Fibroblast of mammary gland (primary cell): ENCODE results near the gene RAPGEF3.

ENCODE experiments used
- DNase-seq: peaks from one replicate; pipeline ENCODE4 v3.0.0-alpha.2; 2010; ENCODE audit warnings: low read depth
- H3K4me3 ChIP-seq: 2 replicates; pipeline ENCODE4 v1.5.1; 2011; ENCODE audit warnings: low read depth, mild to moderate bottlenecking, low read length, moderate library complexity; ENCODE audit not compliant: control insufficient read depth
- TF ChIP-seq, protein P1 (sequence below): conservative IDR thresholded peaks from 2 replicates; pipeline ENCODE4 v1.5.1; 2011; ENCODE audit warnings: low read depth, low read length, inconsistent platforms; ENCODE audit not compliant: control insufficient read depth, insufficient read depth

The RAPGEF3 gene

DNA sequence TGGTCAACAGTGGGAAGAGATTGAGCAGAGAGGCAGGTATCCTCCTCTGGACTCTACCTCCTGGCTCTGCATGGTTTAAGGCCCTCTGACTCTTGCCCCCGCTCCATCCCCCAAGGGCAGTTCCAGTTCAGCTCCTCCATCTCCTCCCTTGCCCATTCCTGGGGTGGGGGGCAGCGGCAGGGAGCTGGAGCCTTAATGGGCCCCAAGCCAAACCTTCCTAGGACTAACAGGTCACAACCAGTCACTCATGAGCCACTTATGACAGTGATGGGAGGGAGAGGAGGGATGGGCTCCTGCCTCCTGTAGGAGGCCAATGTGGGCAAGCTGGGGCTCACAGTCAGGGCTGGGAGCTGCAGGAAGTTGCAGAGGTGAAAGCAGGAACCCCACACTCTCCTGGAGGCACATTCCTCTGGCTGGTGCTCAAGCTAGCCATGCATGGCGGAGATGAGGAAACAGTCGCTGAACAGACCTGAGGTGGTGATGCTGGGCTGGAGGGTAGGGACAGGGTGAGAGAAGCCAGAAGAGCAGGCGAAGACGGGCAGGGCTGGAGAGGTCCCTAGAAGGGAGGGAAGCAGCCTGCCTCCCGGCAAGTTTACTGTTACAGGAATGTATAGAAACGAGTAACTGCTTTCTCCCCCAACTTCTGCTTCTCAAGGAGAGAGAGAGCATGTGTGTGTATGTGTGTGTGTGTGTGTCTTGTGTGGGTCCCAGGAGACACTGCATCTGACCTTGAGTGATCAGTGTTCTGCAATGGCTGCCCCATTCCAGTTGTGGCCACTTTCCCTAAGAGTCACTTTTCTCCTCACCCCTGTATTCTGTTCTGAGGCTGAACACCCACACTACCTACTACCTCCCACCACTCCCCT, 5.0 kb upstream of the RAPGEF3 start:
- no peak overlapping the region for H3K4me3 ChIP-seq
- DNase-seq: no peak
- TF ChIP-seq, protein P1, sequence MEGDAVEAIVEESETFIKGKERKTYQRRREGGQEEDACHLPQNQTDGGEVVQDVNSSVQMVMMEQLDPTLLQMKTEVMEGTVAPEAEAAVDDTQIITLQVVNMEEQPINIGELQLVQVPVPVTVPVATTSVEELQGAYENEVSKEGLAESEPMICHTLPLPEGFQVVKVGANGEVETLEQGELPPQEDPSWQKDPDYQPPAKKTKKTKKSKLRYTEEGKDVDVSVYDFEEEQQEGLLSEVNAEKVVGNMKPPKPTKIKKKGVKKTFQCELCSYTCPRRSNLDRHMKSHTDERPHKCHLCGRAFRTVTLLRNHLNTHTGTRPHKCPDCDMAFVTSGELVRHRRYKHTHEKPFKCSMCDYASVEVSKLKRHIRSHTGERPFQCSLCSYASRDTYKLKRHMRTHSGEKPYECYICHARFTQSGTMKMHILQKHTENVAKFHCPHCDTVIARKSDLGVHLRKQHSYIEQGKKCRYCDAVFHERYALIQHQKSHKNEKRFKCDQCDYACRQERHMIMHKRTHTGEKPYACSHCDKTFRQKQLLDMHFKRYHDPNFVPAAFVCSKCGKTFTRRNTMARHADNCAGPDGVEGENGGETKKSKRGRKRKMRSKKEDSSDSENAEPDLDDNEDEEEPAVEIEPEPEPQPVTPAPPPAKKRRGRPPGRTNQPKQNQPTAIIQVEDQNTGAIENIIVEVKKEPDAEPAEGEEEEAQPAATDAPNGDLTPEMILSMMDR: no peak

DNA sequence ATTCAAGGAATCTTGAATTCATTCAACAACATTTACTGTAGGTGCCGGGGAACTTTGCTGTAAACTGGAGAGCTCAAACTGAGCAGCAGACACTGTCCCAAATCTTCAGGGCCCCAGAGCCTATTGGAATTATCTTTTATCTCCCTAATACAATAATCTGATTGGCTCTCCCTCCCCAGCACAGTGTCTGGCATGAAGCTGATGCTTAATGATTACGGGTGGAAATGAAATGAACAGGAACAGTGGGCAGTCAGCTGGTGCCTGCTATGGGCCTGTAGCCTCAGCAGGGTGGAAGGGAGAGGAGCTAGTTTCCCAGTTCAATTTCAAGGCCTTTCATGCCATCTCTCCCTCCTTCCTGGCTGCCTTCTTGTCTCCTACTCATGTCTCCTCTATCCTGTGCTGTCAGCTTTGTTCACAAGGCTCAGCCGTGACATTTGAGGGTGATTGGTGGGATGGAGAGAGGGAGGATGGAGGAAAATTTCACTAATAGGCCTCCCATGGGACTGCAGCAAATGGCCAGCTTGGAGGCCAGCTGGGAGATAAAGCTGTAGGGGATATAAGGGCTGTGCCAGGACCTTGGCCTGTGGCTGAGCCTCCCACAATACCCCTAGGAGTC, 4.3 kb upstream of the RAPGEF3 start:
- TF ChIP-seq, protein P1: no peak
- no peak overlapping the region for H3K4me3 ChIP-seq
- no peak for DNase-seq

DNA sequence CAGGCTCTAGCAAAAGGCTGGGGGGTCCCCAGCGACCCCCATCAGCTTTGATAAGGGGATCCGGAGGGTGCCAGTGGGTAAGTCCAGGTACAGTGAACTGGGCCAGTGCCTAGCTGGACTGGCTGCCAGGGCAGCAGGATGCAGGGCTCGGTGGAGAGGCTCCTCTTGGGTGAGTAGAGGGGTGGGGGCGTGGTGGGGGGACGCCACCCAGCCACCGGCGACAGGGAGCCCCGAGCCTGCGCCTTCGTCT, 171 bp downstream of the RAPGEF3 start:
- TF ChIP-seq, protein P1: no peak
- H3K4me3 ChIP-seq: peak overlapping the region; percentile 62
- no peak for DNase-seq

DNA sequence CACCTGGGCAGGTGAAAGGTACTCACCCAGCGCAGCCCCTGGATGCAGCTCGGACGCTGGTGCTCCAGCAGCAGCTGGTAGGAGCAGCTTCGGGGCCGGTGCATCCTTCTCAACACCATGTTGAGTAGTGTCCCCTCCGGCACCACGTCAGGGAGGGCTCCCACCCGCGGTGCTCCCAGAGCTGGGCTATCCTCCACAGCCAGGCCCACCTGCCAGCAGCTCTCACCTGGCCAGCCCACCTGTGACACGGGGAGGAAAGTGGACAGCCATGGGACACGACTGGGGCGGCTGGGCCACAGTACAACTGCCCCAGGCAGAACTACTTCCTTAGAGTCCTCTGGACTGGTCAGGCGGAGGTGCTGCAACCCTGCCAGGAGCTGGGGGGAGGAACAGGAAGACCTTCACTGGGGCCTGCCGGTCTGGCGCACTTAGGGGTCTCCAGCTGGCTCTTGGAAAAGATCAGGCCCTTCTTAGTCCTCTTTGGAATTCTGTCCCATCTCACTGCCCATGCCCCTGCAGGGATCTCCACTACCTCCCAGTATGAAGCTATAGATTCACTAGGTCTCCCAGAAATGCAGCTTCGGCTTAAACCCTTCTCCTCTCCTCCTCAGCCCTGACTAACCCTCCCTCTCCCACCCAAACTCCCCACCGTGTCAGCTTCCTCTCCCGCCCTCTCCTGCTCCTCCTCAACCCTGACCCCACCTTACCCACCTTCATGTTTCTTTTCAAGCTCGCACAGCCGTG, 668 bp downstream of the RAPGEF3 start:
- H3K4me3 ChIP-seq: peak overlapping the region; percentile 62
- no peak for DNase-seq
- TF ChIP-seq, protein P1: no peak

DNA sequence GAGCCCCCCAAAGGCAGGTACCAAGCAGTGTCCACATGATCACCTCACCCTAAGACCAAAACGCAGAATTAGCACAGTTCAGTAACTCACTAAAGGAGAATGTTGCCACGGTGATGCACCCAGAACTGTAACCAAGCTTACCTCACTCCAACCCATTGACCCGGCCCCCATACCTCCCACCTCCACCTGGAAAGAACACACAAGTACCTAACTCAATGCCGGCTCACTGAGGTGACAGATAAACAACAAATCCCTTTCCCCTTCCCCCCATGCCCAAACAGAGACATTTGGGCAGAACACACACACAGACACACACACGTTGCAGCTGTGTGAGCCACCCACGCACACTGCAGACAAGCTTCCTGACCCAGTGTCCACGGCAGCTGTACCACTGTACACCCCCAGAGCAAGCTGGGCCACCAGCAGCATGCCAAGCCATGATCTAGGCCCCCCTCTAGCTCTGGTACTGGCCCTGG, 1.3 kb downstream of the RAPGEF3 start:
- TF ChIP-seq, protein P1: no peak
- DNase-seq: no peak
- no peak overlapping the region for H3K4me3 ChIP-seq

DNA sequence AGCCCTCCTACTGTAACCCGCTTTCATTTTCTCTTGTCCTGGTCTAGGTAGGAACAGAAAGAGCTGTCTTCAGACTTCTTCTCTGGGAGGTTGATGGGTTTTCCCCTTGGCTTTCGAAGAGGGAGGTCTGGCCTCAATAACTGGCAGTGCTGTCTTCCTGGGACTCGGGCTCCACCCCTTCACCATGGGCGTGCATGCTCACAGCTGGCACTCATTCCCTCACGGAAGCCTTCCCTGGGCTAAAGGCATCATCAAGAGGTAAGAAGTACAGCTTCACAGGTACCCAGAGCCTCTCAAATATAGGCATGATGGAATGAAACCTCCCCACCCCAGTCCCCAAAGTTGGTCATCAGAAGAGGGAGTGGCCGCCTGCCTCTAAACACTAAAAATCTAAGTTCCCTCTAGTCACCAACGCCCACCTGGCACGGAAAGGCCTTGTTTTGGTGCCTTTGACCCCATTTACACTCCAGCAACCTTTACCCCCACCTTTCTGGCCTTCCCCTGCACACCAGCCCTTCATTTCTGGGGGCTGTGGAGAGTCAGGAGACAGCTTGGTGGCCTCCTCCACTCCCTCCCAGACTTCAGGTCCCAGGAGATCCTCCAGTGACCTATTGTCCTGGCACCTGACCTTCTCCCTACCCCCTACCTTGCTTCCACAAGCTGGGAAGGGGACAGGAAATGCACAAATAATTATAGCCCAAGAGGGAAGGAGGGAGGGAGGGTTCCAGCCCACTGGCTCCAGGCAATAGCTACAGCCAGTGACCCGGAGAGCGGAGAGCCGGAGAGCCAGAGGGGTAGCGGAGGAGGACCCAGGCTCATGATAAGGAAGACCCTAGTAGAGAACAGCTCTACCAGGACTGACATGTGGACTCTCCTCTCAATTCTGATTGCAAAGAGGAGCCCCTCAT, 2.8 kb downstream of the RAPGEF3 start:
- TF ChIP-seq, protein P1: no peak
- H3K4me3 ChIP-seq: no peak overlapping the region
- DNase-seq: no peak
